ENCODE measurements around the gene MID1IP1.

MID1IP1 gene

GRCh38 chrX:38800981-38801845 lies at the start of gene MID1IP1:
Gene MID1IP1 (plus strand): TSS chrX:38801459. CDS start chrX:38804947, 3,488 bp downstream.
- H3K9me3 Mint-ChIP-seq: no peaks in the 10 kb centered on the region
- peak within 1 kb of the TSS; percentile 91 for H3K4me3 Mint-ChIP-seq
- peaks cover 24% of the 10 kb centered on the region for H3K36me3 Mint-ChIP-seq
- H3K27me3 Mint-ChIP-seq: no peaks in the 10 kb centered on the region
- H3K27ac Mint-ChIP-seq: peak within 1 kb of the TSS; percentile 92
- H3K4me1 Mint-ChIP-seq: peaks cover 13% of the 10 kb centered on the region
- peak; percentile 90 for DNase-seq
- CTCF ChIA-PET: interaction anchor here (1.3 kb wide), 1 partner anchor 10 kb away, joined by 3 read pairs; no protein-coding TSS in a partner anchor

- peak; percentile 49 for DNase-seq
- no peaks in the 10 kb centered on the region for H3K27me3 Mint-ChIP-seq
- no peak overlapping the region for H3K27ac Mint-ChIP-seq
- H3K36me3 Mint-ChIP-seq: no peaks in the 10 kb centered on the region
- no peaks in the 10 kb centered on the region for H3K4me1 Mint-ChIP-seq
- CTCF ChIA-PET: interaction anchor here (1.0 to 1.9 kb wide), 3 partner anchors 230 to 396 kb away, joined by 3 to 14 read pairs (median 4); no protein-coding TSS in a partner anchor
- H3K9me3 Mint-ChIP-seq: no peaks in the 10 kb centered on the region
- H3K4me3 Mint-ChIP-seq: no peak overlapping the region
These were observed 47.0 kb upstream of the MID1IP1 start for GRCh38 chrX:38754102-38754790.

GRCh38 chrX:38754818-38755718 lies 46.2 kb upstream of the MID1IP1 start:
- Mint-ChIP-seq H3K4me1 (no peaks in the 10 kb centered on the region), H3K27me3 (no peaks in the 10 kb centered on the region), H3K36me3 (no peaks in the 10 kb centered on the region), H3K4me3 (no peak overlapping the region), H3K9me3 (no peaks in the 10 kb centered on the region), H3K27ac (no peak overlapping the region)
- CTCF ChIA-PET: interaction anchor here (1.0 to 1.9 kb wide), 3 partner anchors 229 to 395 kb away, joined by 3 to 14 read pairs (median 4); no protein-coding TSS in a partner anchor
- DNase-seq: no peak

- CTCF ChIA-PET: no interaction called here
- H3K27ac Mint-ChIP-seq: no peak overlapping the region
- H3K9me3 Mint-ChIP-seq: no peaks in the 10 kb centered on the region
- no peaks in the 10 kb centered on the region for H3K4me1 Mint-ChIP-seq
- H3K4me3 Mint-ChIP-seq: no peak overlapping the region
- DNase-seq: no peak
- H3K36me3 Mint-ChIP-seq: no peaks in the 10 kb centered on the region
- H3K27me3 Mint-ChIP-seq: no peaks in the 10 kb centered on the region
These were observed 40.4 kb upstream of the MID1IP1 start for GRCh38 chrX:38760883-38761282.

GRCh38 chrX:38768079-38768478 lies 33.2 kb upstream of the MID1IP1 start:
- Mint-ChIP-seq H3K9me3 (no peaks in the 10 kb centered on the region), H3K4me1 (no peaks in the 10 kb centered on the region), H3K4me3 (no peak overlapping the region), H3K36me3 (no peaks in the 10 kb centered on the region), H3K27me3 (no peaks in the 10 kb centered on the region), H3K27ac (no peak overlapping the region)
- CTCF ChIA-PET: interaction anchor here (0.7 to 1.3 kb wide), 5 partner anchors 49 to 384 kb away, joined by 3 to 6 read pairs (median 4); no protein-coding TSS in a partner anchor
- no peak for DNase-seq

GRCh38 chrX:38770152-38770551 lies 31.1 kb upstream of the MID1IP1 start:
- no peak overlapping the region for H3K4me3 Mint-ChIP-seq
- H3K4me1 Mint-ChIP-seq: no peaks in the 10 kb centered on the region
- CTCF ChIA-PET: interaction anchor here (0.8 to 1.3 kb wide), 2 partner anchors 29 to 380 kb away, joined by 3 to 5 read pairs; no protein-coding TSS in a partner anchor
- H3K36me3 Mint-ChIP-seq: no peaks in the 10 kb centered on the region
- no peak overlapping the region for H3K27ac Mint-ChIP-seq
- H3K9me3 Mint-ChIP-seq: no peaks in the 10 kb centered on the region
- H3K27me3 Mint-ChIP-seq: peaks cover 4% of the 10 kb centered on the region
- DNase-seq: no peak

GRCh38 chrX:38774249-38774648 lies 27.0 kb upstream of the MID1IP1 start:
- Mint-ChIP-seq H3K27me3 (peaks cover 4% of the 10 kb centered on the region), H3K9me3 (no peaks in the 10 kb centered on the region), H3K4me3 (no peak overlapping the region), H3K27ac (no peak overlapping the region), H3K4me1 (no peaks in the 10 kb centered on the region), H3K36me3 (no peaks in the 10 kb centered on the region)
- no peak for DNase-seq
- CTCF ChIA-PET: no interaction called here

GRCh38 chrX:38796946-38797345 lies 4.3 kb upstream of the MID1IP1 start:
- Mint-ChIP-seq H3K9me3 (no peaks in the 10 kb centered on the region), H3K36me3 (peaks cover 4% of the 10 kb centered on the region)

GRCh38 chrX:38798956-38799355 lies 2.3 kb upstream of the MID1IP1 start:
- CTCF ChIA-PET: interaction anchor here (1.3 to 2.6 kb wide), 2 partner anchors 29 to 185 kb away, joined by 5 to 10 read pairs; no protein-coding TSS in a partner anchor
- no peak for DNase-seq
- no peak overlapping the region for H3K4me3 Mint-ChIP-seq
- H3K36me3 Mint-ChIP-seq: peaks cover 7% of the 10 kb centered on the region
- H3K27me3 Mint-ChIP-seq: no peaks in the 10 kb centered on the region
- H3K27ac Mint-ChIP-seq: no peak overlapping the region
- peaks cover 16% of the 10 kb centered on the region for H3K4me1 Mint-ChIP-seq
- H3K9me3 Mint-ChIP-seq: no peaks in the 10 kb centered on the region

More at GRCh38 chrX:38796946-38797345, 4.3 kb upstream of the MID1IP1 start:
- H3K4me1 Mint-ChIP-seq: peaks cover 16% of the 10 kb centered on the region
- CTCF ChIA-PET: no interaction called here
- DNase-seq: no peak
- no peak overlapping the region for H3K27ac Mint-ChIP-seq
- H3K4me3 Mint-ChIP-seq: no peak overlapping the region
- H3K27me3 Mint-ChIP-seq: no peaks in the 10 kb centered on the region

GRCh38 chrX:38799995-38800580 lies 1.2 kb upstream of the MID1IP1 start:
- peak; percentile 27 for DNase-seq
- no peak overlapping the region for H3K27ac Mint-ChIP-seq

GRCh38 chrX:38803243-38803587 lies 2.0 kb downstream of the MID1IP1 start:
- peak overlapping the region; percentile 91 for H3K4me3 Mint-ChIP-seq
- CTCF ChIA-PET: interaction anchor here (1.4 kb wide), 1 partner anchor 8 kb away, joined by 3 read pairs; no protein-coding TSS in a partner anchor
- peak overlapping the region; percentile 92 for H3K27ac Mint-ChIP-seq
- no peaks in the 10 kb centered on the region for H3K27me3 Mint-ChIP-seq
- DNase-seq: no peak
- H3K9me3 Mint-ChIP-seq: no peaks in the 10 kb centered on the region
- H3K36me3 Mint-ChIP-seq: peaks cover 35% of the 10 kb centered on the region
- peaks cover 19% of the 10 kb centered on the region for H3K4me1 Mint-ChIP-seq

More at GRCh38 chrX:38799995-38800580, 1.2 kb upstream of the MID1IP1 start:
- H3K27me3 Mint-ChIP-seq: no peaks in the 10 kb centered on the region
- H3K9me3 Mint-ChIP-seq: no peaks in the 10 kb centered on the region
- peaks cover 15% of the 10 kb centered on the region for H3K36me3 Mint-ChIP-seq
- H3K4me1 Mint-ChIP-seq: peaks cover 13% of the 10 kb centered on the region
- CTCF ChIA-PET: interaction anchor here (2.6 kb wide), 1 partner anchor 184 kb away, joined by 10 read pairs; no protein-coding TSS in a partner anchor
- H3K4me3 Mint-ChIP-seq: peak overlapping the region; percentile 40

- H3K9me3 Mint-ChIP-seq: no peaks in the 10 kb centered on the region
- CTCF ChIA-PET: no interaction called here
- H3K36me3 Mint-ChIP-seq: peaks cover 35% of the 10 kb centered on the region
- peak overlapping the region; percentile 92 for H3K27ac Mint-ChIP-seq
- peak; percentile 82 for DNase-seq
- H3K4me1 Mint-ChIP-seq: peaks cover 22% of the 10 kb centered on the region
- H3K4me3 Mint-ChIP-seq: peak overlapping the region; percentile 91
- no peaks in the 10 kb centered on the region for H3K27me3 Mint-ChIP-seq
These were observed 2.6 kb downstream of the MID1IP1 start for GRCh38 chrX:38803588-38804431.

GRCh38 chrX:38804432-38804681 lies 3.1 kb downstream of the MID1IP1 start:
- DNase-seq: no peak
- peaks cover 28% of the 10 kb centered on the region for H3K4me1 Mint-ChIP-seq
- H3K27ac Mint-ChIP-seq: peak overlapping the region; percentile 92
- H3K4me3 Mint-ChIP-seq: peak overlapping the region; percentile 91
- CTCF ChIA-PET: no interaction called here
- H3K36me3 Mint-ChIP-seq: peaks cover 35% of the 10 kb centered on the region
- H3K27me3 Mint-ChIP-seq: no peaks in the 10 kb centered on the region
- no peaks in the 10 kb centered on the region for H3K9me3 Mint-ChIP-seq
